LoVo (cell line): ENCODE results near the gene COG4.
"Not testable (repeated sequence)": the region's sequence is repeated elsewhere in the genome, so short reads cannot be mapped to it uniquely, and the experiment has no call there.

Source experiments
- DNase-seq: peaks from one replicate; pipeline ENCODE4 v3.0.0-alpha.2; 2016; ENCODE audit warnings: low spot score

COG4 gene

GRCh38 chr16:70457446-70458166 is 65.7 kb downstream of the COG4 start:
- no peak for DNase-seq

- no peak for DNase-seq
These were observed 67.4 kb downstream of the COG4 start for GRCh38 chr16:70455910-70456309.

- peak; percentile 78 for DNase-seq
These were observed 68.9 kb downstream of the COG4 start, which contains the start of gene FCSK for GRCh38 chr16:70454222-70455034. FCSK (plus strand) TSS chr16:70454595; CDS start chr16:70463191, 8,596 bp downstream.

- no peak for DNase-seq
These were observed 69.5 kb downstream of the COG4 start for GRCh38 chr16:70453892-70454221.

GRCh38 chr16:70453117-70453891 is 70.0 kb downstream of the COG4 start:
- no peak for DNase-seq

- DNase-seq, result not testable (repeated sequence)
These were observed 72.4 kb downstream of the COG4 start for GRCh38 chr16:70451004-70451340.

GRCh38 chr16:70450142-70451003 is 73.0 kb downstream of the COG4 start:
- not testable (repeated sequence) for DNase-seq

GRCh38 chr16:70448075-70448474 is 75.3 kb downstream of the COG4 start:
- no peak for DNase-seq

GRCh38 chr16:70444249-70445063 is 78.9 kb downstream of the COG4 start:
- DNase-seq, result peak; percentile 82

GRCh38 chr16:70442344-70442743 is 81.0 kb downstream of the COG4 start:
- no peak for DNase-seq

- DNase-seq, result no peak
These were observed 81.9 kb downstream of the COG4 start for GRCh38 chr16:70441406-70441990.

- no peak for DNase-seq
These were observed 83.2 kb downstream of the COG4 start for GRCh38 chr16:70440009-70440692.

GRCh38 chr16:70438969-70439862 is 84.1 kb downstream of the COG4 start, which contains the start of gene ST3GAL2:
ST3GAL2 (minus strand) TSS chr16:70439100; CDS start chr16:70398530, 40,570 bp downstream.
- DNase-seq, result peak; percentile 89

GRCh38 chr16:70438585-70438968 is 84.8 kb downstream of the COG4 start:
- no peak for DNase-seq

GRCh38 chr16:70437582-70438557 is 85.5 kb downstream of the COG4 start:
- no peak for DNase-seq

GRCh38 chr16:70437017-70437581 is 86.3 kb downstream of the COG4 start:
- no peak for DNase-seq
